Mesothelial cell of epicardium (in vitro differentiated cells): ENCODE data around the gene HECW1. TPM values are rescaled to one million over a fixed set of nuclear protein-coding genes. Genes with fewer than 3 reads are reported as not detected.

Source experiments
- DNase-seq, 2 experiments: peaks; one replicate each; pipeline ENCODE4 v3.0.0; 2021; ENCODE audit warnings: low spot score in 2 of 2; ENCODE audit not compliant: unreplicated experiment in 2 of 2
- H3K27ac Mint-ChIP-seq: 2 replicates; pipeline ENCODE4 v1.8.0; 2021; ENCODE audit warnings: mixed read lengths
- H3K27me3 Mint-ChIP-seq: 2 replicates; pipeline ENCODE4 v1.8.0; 2021; ENCODE audit warnings: low read depth, mixed read lengths
- H3K36me3 Mint-ChIP-seq: 2 replicates; pipeline ENCODE4 v1.8.0; 2021; ENCODE audit warnings: mixed read lengths
- H3K4me1 Mint-ChIP-seq: 2 replicates; pipeline ENCODE4 v1.8.0; 2021; ENCODE audit warnings: mixed read lengths
- H3K4me3 Mint-ChIP-seq: 2 replicates; pipeline ENCODE4 v1.8.0; 2021; ENCODE audit warnings: mild to moderate bottlenecking, moderate library complexity, mixed read lengths
- H3K9me3 Mint-ChIP-seq: 2 replicates; pipeline ENCODE4 v1.8.0; 2021; ENCODE audit warnings: mixed read lengths
- microRNA-seq: library from miRNA; unstranded; fragments of <30 nt; microRNA quantifications from one replicate; pipeline ENCODE4 v1.2.0, GENCODE V29; 2021; ENCODE audit warnings: inconsistent platforms, mixed read lengths
- total RNA-seq: library from RNA; stranded (reverse); gene quantifications from 3 replicates; pipeline ENCODE4 v1.2.1, GENCODE V29; 2021
- TF ChIP-seq, protein P1 (sequence below): fragments of 200-600 bp; sonication (generic); IDR thresholded peaks from one replicate; pipeline ENCODE4 v1.5.0; 2021; ENCODE audit warnings: antibody characterized with exemption; ENCODE audit not compliant: unreplicated experiment

The HECW1 gene
- total RNA-seq, 1 donor from 2014 or later = 1.4 TPM

DNA sequence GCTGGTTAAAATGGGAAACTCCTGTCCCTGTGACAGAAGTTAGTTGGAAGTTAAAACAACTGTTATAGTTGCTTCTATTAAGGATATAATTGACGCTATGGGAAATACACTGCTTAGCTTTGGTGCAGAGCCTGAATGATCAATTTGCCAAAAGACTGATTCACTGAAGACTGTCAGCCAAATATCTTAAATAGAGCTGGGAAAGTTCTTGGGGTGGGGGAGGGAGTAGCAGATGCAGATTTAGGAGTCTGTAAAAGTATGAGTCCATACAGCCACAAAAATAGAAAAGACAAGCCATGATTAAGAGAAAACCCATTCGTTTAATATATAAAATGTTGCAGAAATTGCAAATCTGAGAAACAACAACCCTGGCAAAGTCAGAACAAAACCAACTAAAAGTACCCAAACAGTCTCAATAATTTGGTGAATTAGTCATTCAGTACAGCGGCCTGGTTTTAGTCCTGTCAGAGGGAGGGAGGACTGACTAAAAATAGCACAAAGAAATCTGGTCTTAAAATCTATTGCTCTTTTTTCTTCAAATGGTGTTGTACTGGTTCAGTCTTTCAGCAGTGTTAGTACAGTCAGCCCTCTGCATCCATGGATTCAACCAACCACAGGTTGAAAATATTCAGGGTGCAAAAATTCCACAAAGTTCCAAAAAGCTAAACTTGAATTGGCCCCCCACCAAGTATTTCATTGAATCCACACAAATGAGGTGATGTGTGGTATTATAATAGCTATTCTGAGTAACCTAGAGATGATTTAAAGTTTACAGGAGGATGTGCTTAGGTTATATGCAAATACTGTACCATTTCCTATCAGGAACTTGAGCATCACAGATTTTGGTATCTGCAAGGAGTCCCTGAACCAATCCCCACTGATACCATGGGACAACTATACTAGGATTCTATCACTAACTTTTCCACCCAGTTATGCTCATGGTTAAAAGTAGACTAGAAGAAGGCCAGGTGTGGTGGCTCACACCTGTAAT, 500.4 kb downstream of the HECW1 start:
- TF ChIP-seq, protein P1, sequence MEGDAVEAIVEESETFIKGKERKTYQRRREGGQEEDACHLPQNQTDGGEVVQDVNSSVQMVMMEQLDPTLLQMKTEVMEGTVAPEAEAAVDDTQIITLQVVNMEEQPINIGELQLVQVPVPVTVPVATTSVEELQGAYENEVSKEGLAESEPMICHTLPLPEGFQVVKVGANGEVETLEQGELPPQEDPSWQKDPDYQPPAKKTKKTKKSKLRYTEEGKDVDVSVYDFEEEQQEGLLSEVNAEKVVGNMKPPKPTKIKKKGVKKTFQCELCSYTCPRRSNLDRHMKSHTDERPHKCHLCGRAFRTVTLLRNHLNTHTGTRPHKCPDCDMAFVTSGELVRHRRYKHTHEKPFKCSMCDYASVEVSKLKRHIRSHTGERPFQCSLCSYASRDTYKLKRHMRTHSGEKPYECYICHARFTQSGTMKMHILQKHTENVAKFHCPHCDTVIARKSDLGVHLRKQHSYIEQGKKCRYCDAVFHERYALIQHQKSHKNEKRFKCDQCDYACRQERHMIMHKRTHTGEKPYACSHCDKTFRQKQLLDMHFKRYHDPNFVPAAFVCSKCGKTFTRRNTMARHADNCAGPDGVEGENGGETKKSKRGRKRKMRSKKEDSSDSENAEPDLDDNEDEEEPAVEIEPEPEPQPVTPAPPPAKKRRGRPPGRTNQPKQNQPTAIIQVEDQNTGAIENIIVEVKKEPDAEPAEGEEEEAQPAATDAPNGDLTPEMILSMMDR = no peak
- no peaks in the 10 kb centered on the region for H3K4me1 Mint-ChIP-seq
- no peaks in the 10 kb centered on the region for H3K9me3 Mint-ChIP-seq
- peaks cover 30% of the 10 kb centered on the region for H3K36me3 Mint-ChIP-seq
- DNase-seq = no peak
- H3K27ac Mint-ChIP-seq = no peak overlapping the region
- H3K4me3 Mint-ChIP-seq = no peak overlapping the region
- no peaks in the 10 kb centered on the region for H3K27me3 Mint-ChIP-seq

Small RNA genes within 50 kb of the gene (microRNA-seq; reads per million reads assigned to microRNA genes)
- gene MIR3943 = not detected

Other genes with a start within 250 kb of the HECW1 start
- 5.0 to 5.8 TPM (median 5.7 TPM) in 3 replicates for gene C7orf25, start 200.6 kb upstream of the HECW1 start, total RNA-seq
- gene PSMA2, start 180.5 kb upstream of the HECW1 start, total RNA-seq = 72.3 to 76.3 TPM (median 74.7 TPM) in 3 replicates
- 52.0 to 53.5 TPM (median 53.0 TPM) in 3 replicates for gene MRPL32, start 180.3 kb upstream of the HECW1 start, total RNA-seq